Trophoblast cell (in vitro differentiated cells and primary cell): Measurements from ENCODE around the gene RALGAPB.

Source experiments
- DNase-seq, 2 donors: peaks; one replicate each; pipeline ENCODE4 v3.0.0-alpha.2; 2016
- H2AFZ ChIP-seq: 2 replicates; pipeline ENCODE4 v1.6.1; 2013; ENCODE audit warnings: low read length, moderate library complexity, mild to moderate bottlenecking; ENCODE audit not compliant: insufficient read depth, poor library complexity
- H2AK5ac ChIP-seq: 2 replicates; pipeline ENCODE4 v1.6.1; 2013; ENCODE audit warnings: mild to moderate bottlenecking, low read length
- H2BK120ac ChIP-seq: 2 replicates; pipeline ENCODE4 v1.6.1; 2013; ENCODE audit warnings: low read length, mild to moderate bottlenecking, moderate library complexity; ENCODE audit not compliant: insufficient read depth, poor library complexity
- H2BK12ac ChIP-seq: 2 replicates; pipeline ENCODE4 v1.6.1; 2013; ENCODE audit warnings: mild to moderate bottlenecking, low read length, moderate library complexity
- H2BK5ac ChIP-seq: 2 replicates; pipeline ENCODE4 v1.6.1; 2013; ENCODE audit warnings: low read length, low read depth, moderate library complexity, mild to moderate bottlenecking; ENCODE audit not compliant: poor library complexity
- H3K14ac ChIP-seq: 2 replicates; pipeline ENCODE4 v1.6.1; 2013; ENCODE audit warnings: mild to moderate bottlenecking, low read length
- H3K18ac ChIP-seq: 2 replicates; pipeline ENCODE4 v1.6.1; 2013; ENCODE audit warnings: mild to moderate bottlenecking, low read length
- H3K23ac ChIP-seq: 2 replicates; pipeline ENCODE4 v1.6.1; 2013; ENCODE audit warnings: low read length
- H3K27ac ChIP-seq: 2 replicates; pipeline ENCODE4 v1.5.1; 2013; ENCODE audit warnings: low read depth, mild to moderate bottlenecking, inconsistent platforms, low read length, moderate library complexity
- H3K27me3 ChIP-seq: 2 replicates; pipeline ENCODE4 v1.6.1; 2013; ENCODE audit warnings: inconsistent platforms, mild to moderate bottlenecking, low read length, moderate library complexity; ENCODE audit not compliant: insufficient read depth
- H3K36me3 ChIP-seq, 2 experiments: 1 replicate in 1 of 2; 2 replicates in 1 of 2; pipeline ENCODE4 v1.6.1; 2013; ENCODE audit warnings: low read length in 2 of 2, mild to moderate bottlenecking in 2 of 2, moderate library complexity in 1 of 2; ENCODE audit not compliant: insufficient read depth in 2 of 2, control insufficient read depth in 1 of 2
- H3K4ac ChIP-seq: 2 replicates; pipeline ENCODE4 v1.6.1; 2013; ENCODE audit warnings: low read depth, mild to moderate bottlenecking, low read length, moderate library complexity
- H3K4me1 ChIP-seq, 2 experiments: 1 replicate in 1 of 2; 2 replicates in 1 of 2; pipeline ENCODE4 v1.6.1; 2013; ENCODE audit warnings: low read length in 2 of 2, mild to moderate bottlenecking in 2 of 2, moderate library complexity in 1 of 2; ENCODE audit not compliant: insufficient read depth in 2 of 2, control insufficient read depth in 1 of 2
- H3K4me2 ChIP-seq: 2 replicates; pipeline ENCODE4 v1.6.1; 2013; ENCODE audit warnings: inconsistent platforms, mild to moderate bottlenecking, low read length, moderate library complexity
- H3K4me3 ChIP-seq: 2 replicates; pipeline ENCODE4 v1.5.1; 2013; ENCODE audit warnings: mild to moderate bottlenecking, low read depth, low read length, inconsistent platforms
- H3K79me1 ChIP-seq: one replicate; pipeline ENCODE4 v1.6.1; 2013; ENCODE audit warnings: low read length
- H3K79me2 ChIP-seq: 2 replicates; pipeline ENCODE4 v1.6.1; 2013; ENCODE audit warnings: low read length, mild to moderate bottlenecking; ENCODE audit not compliant: control insufficient read depth, insufficient read depth, poor library complexity
- H3K9ac ChIP-seq: 2 replicates; pipeline ENCODE4 v1.6.1; 2013; ENCODE audit warnings: mild to moderate bottlenecking, low read length
- H3K9me3 ChIP-seq: 2 replicates; pipeline ENCODE4 v1.6.1; 2013; ENCODE audit warnings: low read depth, mild to moderate bottlenecking, control low read depth, inconsistent platforms, low read length; ENCODE audit not compliant: insufficient read depth
- H4K12ac ChIP-seq: 2 replicates; pipeline ENCODE4 v1.6.1; 2013; ENCODE audit warnings: low read depth, mild to moderate bottlenecking, low read length, moderate library complexity
- H4K8ac ChIP-seq: 2 replicates; pipeline ENCODE4 v1.6.1; 2013; ENCODE audit warnings: low read depth, mild to moderate bottlenecking, low read length, moderate library complexity
- H4K91ac ChIP-seq: one replicate; pipeline ENCODE4 v1.6.1; 2013; ENCODE audit warnings: low read depth, mild to moderate bottlenecking, low read length, moderate library complexity
- whole genome bisulfite sequencing: extraction: QIAGEN DNeasy Blood & Tissue Kit; methylation state at CpG from one replicate; pipeline ENCODE4 v1.1.7; 2013; ENCODE audit warnings: missing lambda C conversion rate; ENCODE audit not compliant: insufficient read length, insufficient coverage; ENCODE audit errors: extremely low coverage; 5-methylcytosine and 5-hydroxymethylcytosine counted together

The RALGAPB gene

DNA sequence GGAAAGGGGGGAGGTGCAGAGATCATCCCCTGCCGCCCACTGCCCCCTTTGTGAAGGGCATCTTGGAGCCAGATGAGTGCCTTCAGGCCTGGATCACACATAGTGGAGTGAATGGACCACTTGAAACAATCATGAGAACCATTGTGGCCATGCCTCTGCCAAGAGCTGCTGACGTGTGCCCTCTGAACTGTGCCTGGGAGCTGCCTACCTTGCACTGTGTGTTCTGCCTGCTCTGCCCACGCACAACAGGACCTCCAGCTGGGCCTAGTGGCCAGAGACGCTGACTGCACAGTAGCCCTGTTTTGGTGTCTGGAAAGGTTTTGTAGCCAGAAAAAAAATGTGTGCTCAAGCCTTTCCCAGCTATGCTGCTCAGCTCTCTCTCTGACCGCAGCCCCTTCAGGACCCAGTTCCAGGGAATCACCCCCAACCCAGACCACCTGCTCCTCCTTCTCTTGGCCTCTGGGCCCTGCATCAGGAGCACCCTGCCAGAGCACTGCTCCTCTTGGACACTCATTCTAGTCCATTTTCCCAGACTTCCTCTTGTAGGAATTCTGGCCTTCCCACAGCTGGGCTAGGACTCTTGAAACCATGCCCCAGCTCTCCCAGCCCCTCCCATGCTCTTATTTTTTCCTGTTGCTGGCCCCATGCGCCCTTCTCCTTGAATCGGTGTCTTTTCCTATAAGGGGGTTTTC, 106.7 kb downstream of the RALGAPB start:
- H3K36me3 ChIP-seq = peaks cover 0 to 10% of the 10 kb centered on the region in 2 experiments
- no peaks in the 10 kb centered on the region for H3K79me2 ChIP-seq
- no peak overlapping the region for H2BK120ac ChIP-seq
- H3K27ac ChIP-seq = no peak overlapping the region
- no peak overlapping the region for H2AK5ac ChIP-seq
- H3K4me1 ChIP-seq = peaks cover 10 to 11% of the 10 kb centered on the region in 2 experiments
- no peak overlapping the region for H3K23ac ChIP-seq
- no peak overlapping the region for H4K8ac ChIP-seq
- no peaks in the 10 kb centered on the region for H3K79me1 ChIP-seq
- H2BK5ac ChIP-seq = no peak overlapping the region
- no peak overlapping the region for H3K9ac ChIP-seq
- H2BK12ac ChIP-seq = no peak overlapping the region
- H4K91ac ChIP-seq = no peak overlapping the region
- H3K4ac ChIP-seq = no peak overlapping the region
- no peaks in the 10 kb centered on the region for H3K27me3 ChIP-seq
- no peak overlapping the region for H3K14ac ChIP-seq
- H3K4me3 ChIP-seq = no peak overlapping the region
- H2AFZ ChIP-seq = no peak overlapping the region
- no CpG with 5 or more reads among the region's 7 CpGs for WGBS
- DNase-seq = no peak
- H3K18ac ChIP-seq = no peak overlapping the region
- no peak overlapping the region for H3K4me2 ChIP-seq
- H4K12ac ChIP-seq = no peak overlapping the region
- H3K9me3 ChIP-seq = peaks cover 2% of the 10 kb centered on the region

- H3K4me3 ChIP-seq = no peak overlapping the region
- H2BK120ac ChIP-seq = no peak overlapping the region
- H3K4me2 ChIP-seq = no peak overlapping the region
- H3K18ac ChIP-seq = no peak overlapping the region
- no peaks in the 10 kb centered on the region for H3K79me2 ChIP-seq
- peaks cover 10 to 11% of the 10 kb centered on the region in 2 experiments for H3K4me1 ChIP-seq
- H3K9me3 ChIP-seq = peaks cover 2% of the 10 kb centered on the region
- no peak overlapping the region for H3K23ac ChIP-seq
- H3K4ac ChIP-seq = no peak overlapping the region
- no peaks in the 10 kb centered on the region for H3K79me1 ChIP-seq
- no peak overlapping the region for H4K12ac ChIP-seq
- H2BK5ac ChIP-seq = no peak overlapping the region
- H2BK12ac ChIP-seq = no peak overlapping the region
- no peak overlapping the region for H2AK5ac ChIP-seq
- no peak overlapping the region for H3K14ac ChIP-seq
- WGBS = no CpG with 5 or more reads among the region's 4 CpGs
- H4K8ac ChIP-seq = no peak overlapping the region
- peaks cover 0 to 8% of the 10 kb centered on the region in 2 experiments for H3K36me3 ChIP-seq
- no peak overlapping the region for H3K9ac ChIP-seq
- H3K27ac ChIP-seq = no peak overlapping the region
- no peak for DNase-seq
- no peak overlapping the region for H4K91ac ChIP-seq
- H3K27me3 ChIP-seq = no peaks in the 10 kb centered on the region
- H2AFZ ChIP-seq = no peak overlapping the region
Observed at GRCh38 chr20:38579921-38580320, 107.3 kb downstream of the RALGAPB start.

- Histone ChIP-seq H3K9me3 (peaks cover 2% of the 10 kb centered on the region), H4K8ac (no peak within 1 kb of the TSS), H3K27me3 (no peaks in the 10 kb centered on the region), H4K12ac (no peak within 1 kb of the TSS), H3K4me1 (peaks cover 10 to 11% of the 10 kb centered on the region in 2 experiments), H3K4me3 (no peak within 1 kb of the TSS), H4K91ac (peak within 1 kb of the TSS; percentile 42), H3K79me2 (no peaks in the 10 kb centered on the region), H3K9ac (no peak within 1 kb of the TSS), H2AFZ (no peak within 1 kb of the TSS), H2BK120ac (no peak within 1 kb of the TSS), H2BK12ac (no peak within 1 kb of the TSS), H3K4me2 (no peak within 1 kb of the TSS), H3K79me1 (no peaks in the 10 kb centered on the region), H3K23ac (no peak within 1 kb of the TSS), H3K27ac (no peak within 1 kb of the TSS), H3K4ac (no peak within 1 kb of the TSS), H3K36me3 (peaks cover 0 to 5% of the 10 kb centered on the region in 2 experiments), H2AK5ac (no peak within 1 kb of the TSS), H3K14ac (no peak within 1 kb of the TSS), H3K18ac (no peak within 1 kb of the TSS), H2BK5ac (no peak within 1 kb of the TSS)
- no CpG with 5 or more reads among the region's 5 CpGs for WGBS
- DNase-seq = no peak
Observed at GRCh38 chr20:38581013-38581412, 108.4 kb downstream of the RALGAPB start, which contains the start of gene ADIG. ADIG (plus strand) TSS chr20:38581197; CDS start chr20:38581251, 54 bp downstream.

GRCh38 chr20:38581830-38582358, 109.3 kb downstream of the RALGAPB start:
- no peak overlapping the region for H2AK5ac ChIP-seq
- peaks cover 10 to 11% of the 10 kb centered on the region in 2 experiments for H3K4me1 ChIP-seq
- H3K36me3 ChIP-seq = peaks cover 0 to 4% of the 10 kb centered on the region in 2 experiments
- no peak overlapping the region for H4K91ac ChIP-seq
- H3K18ac ChIP-seq = no peak overlapping the region
- no peak overlapping the region for H2BK5ac ChIP-seq
- H3K27ac ChIP-seq = no peak overlapping the region
- no peak overlapping the region for H3K4me3 ChIP-seq
- no peak overlapping the region for H3K14ac ChIP-seq
- H3K27me3 ChIP-seq = no peaks in the 10 kb centered on the region
- H3K4me2 ChIP-seq = no peak overlapping the region
- H2BK12ac ChIP-seq = no peak overlapping the region
- H4K8ac ChIP-seq = no peak overlapping the region
- H3K79me2 ChIP-seq = no peaks in the 10 kb centered on the region
- H3K9me3 ChIP-seq = peaks cover 2% of the 10 kb centered on the region
- no peak overlapping the region for H3K4ac ChIP-seq
- H2AFZ ChIP-seq = no peak overlapping the region
- H3K9ac ChIP-seq = no peak overlapping the region
- H3K79me1 ChIP-seq = no peaks in the 10 kb centered on the region
- no peak for DNase-seq
- no peak overlapping the region for H3K23ac ChIP-seq
- H4K12ac ChIP-seq = no peak overlapping the region
- WGBS = no CpG with 5 or more reads among the region's 4 CpGs
- H2BK120ac ChIP-seq = no peak overlapping the region
